ENCODE data around the gene LTBP1.

GRCh38 chr2:33343387-33343895, 396.7 kb downstream of the LTBP1 start:
- TF ChIP-seq, protein P1, sequence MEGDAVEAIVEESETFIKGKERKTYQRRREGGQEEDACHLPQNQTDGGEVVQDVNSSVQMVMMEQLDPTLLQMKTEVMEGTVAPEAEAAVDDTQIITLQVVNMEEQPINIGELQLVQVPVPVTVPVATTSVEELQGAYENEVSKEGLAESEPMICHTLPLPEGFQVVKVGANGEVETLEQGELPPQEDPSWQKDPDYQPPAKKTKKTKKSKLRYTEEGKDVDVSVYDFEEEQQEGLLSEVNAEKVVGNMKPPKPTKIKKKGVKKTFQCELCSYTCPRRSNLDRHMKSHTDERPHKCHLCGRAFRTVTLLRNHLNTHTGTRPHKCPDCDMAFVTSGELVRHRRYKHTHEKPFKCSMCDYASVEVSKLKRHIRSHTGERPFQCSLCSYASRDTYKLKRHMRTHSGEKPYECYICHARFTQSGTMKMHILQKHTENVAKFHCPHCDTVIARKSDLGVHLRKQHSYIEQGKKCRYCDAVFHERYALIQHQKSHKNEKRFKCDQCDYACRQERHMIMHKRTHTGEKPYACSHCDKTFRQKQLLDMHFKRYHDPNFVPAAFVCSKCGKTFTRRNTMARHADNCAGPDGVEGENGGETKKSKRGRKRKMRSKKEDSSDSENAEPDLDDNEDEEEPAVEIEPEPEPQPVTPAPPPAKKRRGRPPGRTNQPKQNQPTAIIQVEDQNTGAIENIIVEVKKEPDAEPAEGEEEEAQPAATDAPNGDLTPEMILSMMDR (IDR thresholded peaks at IDR 0.05), result no peak
- no peak for TF ChIP-seq POLR2A (IDR thresholded peaks at IDR 0.05)

All from lower leg skin (tissue), 3 donors.